Neural cell (in vitro differentiated cells): ENCODE results near the gene ZNF407. TPM values are rescaled to one million over a fixed set of nuclear protein-coding genes. Genes with fewer than 3 reads are reported as not detected.

Experiments
- H2AFZ ChIP-seq: fragments of 200-600, 300-800 bp; sonication (generic), shearing (Covaris generic); 2 replicates; pipeline ENCODE4 v1.6.0; 2014; ENCODE audit warnings: low read depth, mild to moderate bottlenecking, antibody characterized with exemption, low read length, moderate library complexity
- H3F3A ChIP-seq: fragments of 200-600 bp; shearing (Covaris generic); 2 replicates; pipeline ENCODE4 v1.6.1; 2016; ENCODE audit warnings: mild to moderate bottlenecking, moderate library complexity, mixed read lengths, antibody characterized with exemption, low read length; ENCODE audit not compliant: insufficient read depth, poor library complexity, severe bottlenecking
- H3K27ac ChIP-seq: fragments of 200-600, 300-800 bp; sonication (generic), shearing (Covaris generic); 2 replicates; pipeline ENCODE4 v1.5.1; 2014; ENCODE audit warnings: mild to moderate bottlenecking, low read length, moderate library complexity
- H3K27me3 ChIP-seq: fragments of 300-800, 200-600 bp; sonication (generic), shearing (Covaris generic); 2 replicates; pipeline ENCODE4 v1.6.0; 2014; ENCODE audit warnings: mild to moderate bottlenecking, low read depth, low read length, moderate library complexity; ENCODE audit not compliant: insufficient read depth
- H3K36me3 ChIP-seq: fragments of 300-800, 200-600 bp; sonication (generic), shearing (Covaris generic); 2 replicates; pipeline ENCODE4 v1.5.1; 2014; ENCODE audit warnings: mild to moderate bottlenecking, antibody characterized with exemption, low read length, moderate library complexity; ENCODE audit not compliant: insufficient read depth
- H3K4me2 ChIP-seq: fragments of 300-800, 200-600 bp; sonication (generic), shearing (Covaris generic); 2 replicates; pipeline ENCODE4 v1.6.0; 2014; ENCODE audit warnings: mild to moderate bottlenecking, low read length
- H3K4me3 ChIP-seq: fragments of 300-800, 200-600 bp; sonication (generic), shearing (Covaris generic); 2 replicates; pipeline ENCODE4 v1.5.1; 2014; ENCODE audit warnings: mild to moderate bottlenecking, low read length, moderate library complexity
- H3K79me2 ChIP-seq: fragments of 200-600 bp; shearing (Covaris generic); replicated peaks from 2 replicates; pipeline ENCODE4 v1.6.0; 2014; ENCODE audit warnings: mild to moderate bottlenecking, low read length, moderate library complexity; ENCODE audit not compliant: insufficient read depth
- H3K9ac ChIP-seq: fragments of 300-800, 200-600 bp; sonication (generic), shearing (Covaris generic); 2 replicates; pipeline ENCODE4 v1.6.1; 2016; ENCODE audit warnings: mild to moderate bottlenecking, low read length, mixed read lengths
- H3K9me2 ChIP-seq: fragments of 200-600 bp; shearing (Covaris generic); 2 replicates; pipeline ENCODE4 v1.6.1; 2016; ENCODE audit warnings: mild to moderate bottlenecking, low read length, mixed read lengths; ENCODE audit not compliant: insufficient read depth
- H3K9me3 ChIP-seq: fragments of 200-600, 300-800 bp; sonication (generic), shearing (Covaris generic); 2 replicates; pipeline ENCODE4 v1.6.1; 2016; ENCODE audit warnings: mild to moderate bottlenecking, mixed run types, low read length, moderate library complexity, mixed read lengths
- H4K20me1 ChIP-seq: fragments of 200-600 bp; shearing (Covaris generic); 2 replicates; pipeline ENCODE4 v1.6.1; 2016; ENCODE audit warnings: mild to moderate bottlenecking, mixed run types; ENCODE audit not compliant: insufficient read depth
- CTCF ChIP-seq: fragments of 450-650 bp; IDR thresholded peaks from 2 replicates; pipeline ENCODE4 v1.5.1; 2014; ENCODE audit warnings: antibody characterized with exemption, mild to moderate bottlenecking, moderate library complexity; ENCODE audit not compliant: poor library complexity, severe bottlenecking
- EP300 ChIP-seq: fragments of 450-650 bp; conservative IDR thresholded peaks from 2 replicates; pipeline ENCODE4 v1.6.1; 2014; ENCODE audit warnings: antibody characterized with exemption, mild to moderate bottlenecking, moderate library complexity; ENCODE audit not compliant: poor library complexity, severe bottlenecking
- EZH2 ChIP-seq: fragments of 200-600, 300-800 bp; shearing (Covaris generic), sonication (generic); IDR thresholded peaks from 2 replicates; pipeline ENCODE4 v1.6.1; 2014; ENCODE audit warnings: antibody characterized with exemption, low read length, borderline replicate concordance, mild to moderate bottlenecking; ENCODE audit not compliant: insufficient read depth, poor library complexity, severe bottlenecking
- MXI1 ChIP-seq: fragments of 450-650 bp; conservative IDR thresholded peaks from 2 replicates; pipeline ENCODE4 v1.6.1; 2014; ENCODE audit warnings: antibody characterized with exemption, mild to moderate bottlenecking; ENCODE audit not compliant: poor library complexity, severe bottlenecking
- POLR2AphosphoS5 ChIP-seq: IDR thresholded peaks from 2 replicates; pipeline ENCODE4 v1.6.1; 2012
- RAD21 ChIP-seq: fragments of 450-650 bp; conservative IDR thresholded peaks from 2 replicates; pipeline ENCODE4 v1.6.1; 2014; ENCODE audit warnings: antibody characterized with exemption, mild to moderate bottlenecking, moderate library complexity
- REST ChIP-seq: IDR thresholded peaks from 2 replicates; pipeline ENCODE4 v1.6.1; 2012; ENCODE audit warnings: borderline replicate concordance
- SMC3 ChIP-seq: fragments of 450-650 bp; conservative IDR thresholded peaks from 2 replicates; pipeline ENCODE4 v1.6.1; 2014; ENCODE audit warnings: antibody characterized with exemption, mild to moderate bottlenecking, moderate library complexity; ENCODE audit not compliant: poor library complexity
- TAF1 ChIP-seq: IDR thresholded peaks from 2 replicates; pipeline ENCODE4 v1.6.1; 2012; ENCODE audit warnings: low read depth
- polyA plus RNA-seq: library from polyadenylated mRNA; depleted of rRNA; stranded (reverse); fragments of >200 nt; gene quantifications from 2 replicates; pipeline ENCODE4 v1.2.3, GENCODE V29; 2014

Gene ZNF407
- polyA plus RNA-seq, 1 donor from 2014 or later = 2.9 TPM

GRCh38 chr18:75033516-75033915 is 435.8 kb downstream of the ZNF407 start:
- no peaks in the 10 kb centered on the region for H3K9me3 ChIP-seq
- TF ChIP-seq REST (no peak), EP300 (no peak), TAF1 (no peak), CTCF (no peak), RAD21 (no peak), MXI1 (no peak), EZH2 (no peak), SMC3 (no peak), POLR2AphosphoS5 (no peak)
- no peak overlapping the region for H2AFZ ChIP-seq
- no peak overlapping the region for H3K4me2 ChIP-seq
- peaks cover 4% of the 10 kb centered on the region for H3F3A ChIP-seq
- H3K27me3 ChIP-seq = peaks cover 5% of the 10 kb centered on the region
- H3K27ac ChIP-seq = no peak overlapping the region
- H4K20me1 ChIP-seq = no peaks in the 10 kb centered on the region
- no peak overlapping the region for H3K4me3 ChIP-seq
- no peaks in the 10 kb centered on the region for H3K79me2 ChIP-seq
- H3K9ac ChIP-seq = no peak overlapping the region
- H3K36me3 ChIP-seq = no peaks in the 10 kb centered on the region
- H3K9me2 ChIP-seq = no peaks in the 10 kb centered on the region

GRCh38 chr18:75034937-75035336 is 437.3 kb downstream of the ZNF407 start:
- Histone ChIP-seq H3K4me2 (no peak overlapping the region), H3K4me3 (no peak overlapping the region), H3K36me3 (no peaks in the 10 kb centered on the region), H3K79me2 (no peaks in the 10 kb centered on the region), H3K27me3 (peaks cover 12% of the 10 kb centered on the region), H3K27ac (no peak overlapping the region), H3K9ac (no peak overlapping the region), H3K9me2 (no peaks in the 10 kb centered on the region), H3K9me3 (no peaks in the 10 kb centered on the region), H4K20me1 (no peaks in the 10 kb centered on the region), H3F3A (peaks cover 4% of the 10 kb centered on the region), H2AFZ (no peak overlapping the region)
- TF ChIP-seq REST (no peak), CTCF (no peak), EP300 (no peak), EZH2 (no peak), RAD21 (no peak), SMC3 (no peak), MXI1 (no peak), TAF1 (no peak), POLR2AphosphoS5 (no peak)
